GDM1 (cell line): ENCODE measurements around the gene ATXN7L2.

ENCODE experiments used
- DNase-seq: peaks from one replicate; lab custom pipeline; 2025; lab: John Stamatoyannopoulos, UW

The ATXN7L2 gene

DNA sequence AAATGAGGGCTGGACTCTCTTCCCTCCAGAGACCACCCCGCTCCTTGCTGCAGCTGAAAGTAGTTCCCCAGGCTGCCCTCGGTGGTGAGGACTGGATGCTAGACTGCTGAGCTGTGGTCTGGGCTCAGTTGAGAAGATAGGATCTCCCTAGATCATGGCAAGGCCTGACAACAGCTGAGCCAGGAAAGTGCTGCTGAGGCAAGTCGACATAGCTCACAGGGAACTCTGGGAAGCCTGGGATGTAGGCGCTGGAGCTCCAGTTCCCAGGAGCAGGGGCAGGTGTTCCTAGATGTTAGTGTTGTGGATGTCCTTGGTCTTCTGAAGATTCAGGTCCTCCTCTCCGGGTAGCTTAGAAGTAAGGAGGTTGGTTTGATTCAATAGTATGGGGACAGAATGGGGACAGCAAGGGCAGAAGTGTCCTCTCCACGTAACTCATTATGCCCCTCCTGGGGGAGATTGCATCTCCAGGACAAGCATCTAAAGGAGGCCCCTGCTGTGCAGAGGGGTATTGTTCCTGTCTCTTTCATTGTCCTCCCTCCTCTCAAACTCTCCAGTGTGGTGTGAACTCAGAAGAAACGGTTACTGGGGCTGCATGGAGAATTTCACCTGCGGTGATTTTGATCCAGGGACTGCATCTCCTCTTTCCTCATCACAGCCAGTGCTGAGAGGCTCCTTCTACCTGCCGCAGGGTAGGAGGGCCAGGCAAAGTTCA lies 13.9 kb downstream of the ATXN7L2 start:
- no peak for DNase-seq

DNA sequence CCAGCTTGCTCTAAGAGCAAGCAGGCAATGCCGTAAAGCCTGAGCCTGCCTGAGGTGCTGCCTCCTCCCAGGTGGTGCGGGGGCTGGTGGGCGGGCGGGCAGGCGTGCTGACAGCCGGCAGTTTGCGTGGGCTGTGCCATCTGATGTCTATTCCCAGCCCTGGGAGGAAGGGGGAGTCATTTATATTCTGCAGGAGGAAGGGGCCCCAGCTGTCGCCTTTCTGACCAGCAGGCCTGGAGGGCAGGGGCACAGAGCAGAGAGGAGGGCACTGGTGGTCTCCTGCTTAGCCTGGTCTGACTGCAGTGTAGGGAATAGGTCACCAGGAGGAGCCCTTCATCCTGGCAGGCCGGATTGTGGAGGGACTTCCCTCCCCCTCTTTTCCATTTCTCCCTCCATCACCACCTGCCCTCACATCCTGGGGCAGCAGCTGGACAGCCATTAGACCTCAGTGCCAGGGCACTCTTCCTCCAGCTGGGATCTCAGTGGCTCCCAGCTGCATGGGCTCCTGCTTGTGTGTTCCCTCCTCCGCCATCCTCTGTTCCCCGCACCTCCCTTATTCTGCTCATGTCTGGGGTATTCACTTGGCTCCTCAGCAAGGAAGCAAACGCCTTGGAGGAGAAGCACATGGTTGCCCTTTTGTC lies 14.6 kb downstream of the ATXN7L2 start:
- no peak for DNase-seq

DNA sequence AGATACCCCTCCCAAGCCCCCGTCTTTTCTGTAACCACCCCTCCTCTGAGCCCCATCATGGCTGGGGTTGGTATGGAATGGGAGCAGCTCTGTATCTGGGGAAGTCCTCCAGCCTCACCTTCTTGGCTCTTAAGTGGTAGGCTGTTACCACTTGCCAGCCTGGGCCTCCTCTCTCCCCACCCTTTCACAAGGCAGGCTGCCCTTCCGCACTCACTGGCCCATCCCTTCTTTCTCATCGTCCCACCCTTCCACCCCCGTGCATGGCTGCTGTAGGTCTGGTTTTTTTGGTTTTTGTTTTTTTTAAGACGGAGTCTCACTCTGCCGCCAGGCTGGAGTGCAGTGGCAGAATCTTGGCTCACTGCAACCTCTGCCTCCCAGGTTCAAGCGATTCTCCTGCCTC lies 15.4 kb downstream of the ATXN7L2 start:
- DNase-seq, result no peak

DNA sequence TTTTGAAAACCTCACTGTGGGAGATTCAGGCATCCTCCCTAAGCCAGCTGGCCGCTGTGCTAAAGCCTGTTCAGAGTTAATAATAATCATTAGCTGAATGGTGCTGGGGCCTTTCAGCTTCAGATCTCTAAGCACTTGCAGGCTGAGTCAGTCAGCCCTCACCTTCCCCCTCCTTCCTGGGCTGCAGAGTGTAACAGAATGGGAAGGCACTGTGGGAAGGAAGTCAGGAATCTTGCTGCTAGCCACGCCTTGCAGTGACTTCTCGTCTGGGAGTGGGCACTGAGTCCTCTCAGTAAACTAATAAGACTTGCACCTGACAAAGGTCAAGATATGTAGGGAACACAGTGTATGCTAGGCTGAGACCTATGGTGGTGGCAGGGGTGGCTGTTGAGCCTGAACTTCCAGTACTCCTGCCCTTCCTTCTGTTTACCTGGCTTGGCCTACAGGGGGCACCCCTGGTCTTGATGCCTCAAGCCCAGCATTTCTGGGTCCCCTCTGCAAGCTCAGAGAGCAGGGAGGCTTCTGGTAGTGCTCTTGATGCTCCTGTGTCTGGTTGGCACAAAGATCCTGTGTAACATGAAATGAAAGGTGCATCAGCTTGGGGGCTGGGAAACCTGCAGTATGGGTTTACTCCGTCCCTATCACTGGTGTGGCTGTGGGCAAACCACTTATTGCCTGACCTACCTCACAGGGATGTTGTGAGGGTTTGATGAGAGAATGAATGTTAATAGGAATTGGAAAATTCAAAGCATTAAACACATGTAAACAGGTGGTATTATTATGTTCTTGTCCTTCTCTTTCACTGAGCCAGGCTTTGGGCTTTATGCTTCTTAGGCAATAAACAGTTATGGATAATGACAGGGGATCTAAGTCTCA lies 16.2 kb downstream of the ATXN7L2 start:
- DNase-seq, result peak; percentile 41

DNA sequence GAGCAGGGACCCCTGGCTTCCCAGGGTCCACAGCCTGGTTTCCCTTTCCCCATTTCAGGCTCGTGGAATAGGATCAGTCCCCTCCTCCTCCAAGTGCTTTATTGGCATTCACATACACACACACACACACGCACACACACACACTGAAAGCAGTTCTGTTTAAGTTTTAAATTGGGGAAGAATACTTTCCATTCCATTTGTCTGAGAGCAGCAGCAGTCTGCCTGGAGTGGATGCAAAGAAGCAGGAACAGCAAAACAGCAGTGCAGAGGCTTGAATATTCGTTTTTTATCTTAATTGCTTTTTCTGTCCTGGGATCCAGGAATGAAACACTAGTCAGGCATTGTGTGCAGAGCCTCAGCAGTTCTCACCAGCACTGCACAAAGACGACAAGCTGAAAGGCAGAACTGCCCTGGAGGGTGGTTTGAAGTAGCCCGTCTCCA lies 17.3 kb downstream of the ATXN7L2 start:
- DNase-seq, result no peak

DNA sequence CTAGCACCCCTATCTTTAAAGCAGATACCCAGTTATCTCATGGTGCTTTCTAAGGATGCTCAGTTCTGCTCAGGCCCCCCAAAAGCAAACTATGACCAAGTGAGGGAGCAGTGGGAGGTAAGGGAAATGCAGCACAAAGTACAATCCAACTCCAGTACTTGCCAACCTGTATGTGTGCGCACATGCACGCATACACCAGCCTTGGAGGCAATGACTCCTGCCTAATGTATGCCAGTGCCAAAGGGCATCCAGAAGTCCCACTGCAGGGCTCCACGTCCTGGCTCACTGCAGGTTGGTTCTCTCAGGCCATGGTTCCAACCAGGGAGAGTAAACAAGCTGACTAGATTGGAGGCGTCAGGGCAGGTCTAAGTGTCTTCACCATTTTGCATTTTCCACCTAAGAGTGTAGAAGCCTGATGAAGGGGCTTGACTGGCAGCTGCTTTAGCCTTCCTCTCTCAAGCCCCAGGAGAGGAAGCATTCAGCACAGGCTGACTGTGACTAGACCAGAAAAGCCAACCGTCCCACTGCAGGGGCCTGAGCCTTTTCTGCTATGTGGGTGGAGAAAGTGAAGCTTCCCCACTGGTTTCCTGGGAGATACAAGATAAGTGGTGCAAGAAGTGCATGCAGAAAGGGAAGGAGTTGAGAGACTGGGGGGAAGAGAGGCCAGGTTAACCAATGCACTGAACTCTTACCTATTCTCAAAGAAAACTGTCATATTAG lies 18.1 kb downstream of the ATXN7L2 start:
- DNase-seq, result peak; percentile 33

DNA sequence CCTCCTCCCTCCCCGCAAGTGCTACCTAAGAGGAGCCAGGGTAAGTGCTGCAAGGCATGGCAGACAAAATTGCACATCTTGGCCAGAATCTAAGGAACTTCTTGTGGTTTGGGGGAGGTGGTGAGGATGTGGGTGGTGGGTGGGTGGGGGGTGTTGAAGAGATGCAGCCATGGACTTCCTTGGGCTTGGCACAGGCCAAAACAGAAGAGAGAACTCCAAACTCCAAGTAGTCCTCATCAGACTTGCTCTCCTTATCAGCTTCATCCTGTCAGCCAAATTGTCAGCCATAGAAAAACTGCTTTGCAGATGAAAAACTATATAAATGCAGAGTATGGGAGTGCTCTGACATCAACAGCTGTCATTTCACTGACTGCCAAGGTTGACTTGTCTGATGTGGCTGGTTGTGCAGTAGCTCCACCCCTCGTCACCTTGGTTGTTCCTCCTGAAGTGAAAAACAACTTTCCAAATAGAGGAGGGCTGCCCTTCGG lies 18.7 kb downstream of the ATXN7L2 start:
- no peak for DNase-seq

DNA sequence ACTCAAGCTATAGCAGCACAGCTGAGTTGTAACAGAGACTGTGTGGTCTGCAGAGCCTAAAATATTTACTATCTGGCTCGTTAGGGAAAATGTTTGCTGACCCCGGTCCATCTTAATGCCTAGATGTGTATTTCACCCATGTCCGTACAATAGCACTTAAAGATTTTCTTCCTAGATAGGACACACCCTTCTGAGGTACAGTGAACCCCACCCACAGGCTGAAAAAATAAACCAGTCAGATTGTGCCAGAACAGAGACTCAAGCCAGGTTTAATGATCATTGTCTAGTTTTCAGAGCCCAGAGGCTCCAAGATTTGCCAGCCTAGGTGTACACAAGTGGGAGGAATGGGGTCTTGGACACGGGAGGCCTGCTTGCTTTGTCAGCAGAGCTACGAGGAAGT lies 20.2 kb downstream of the ATXN7L2 start:
- DNase-seq, result no peak

DNA sequence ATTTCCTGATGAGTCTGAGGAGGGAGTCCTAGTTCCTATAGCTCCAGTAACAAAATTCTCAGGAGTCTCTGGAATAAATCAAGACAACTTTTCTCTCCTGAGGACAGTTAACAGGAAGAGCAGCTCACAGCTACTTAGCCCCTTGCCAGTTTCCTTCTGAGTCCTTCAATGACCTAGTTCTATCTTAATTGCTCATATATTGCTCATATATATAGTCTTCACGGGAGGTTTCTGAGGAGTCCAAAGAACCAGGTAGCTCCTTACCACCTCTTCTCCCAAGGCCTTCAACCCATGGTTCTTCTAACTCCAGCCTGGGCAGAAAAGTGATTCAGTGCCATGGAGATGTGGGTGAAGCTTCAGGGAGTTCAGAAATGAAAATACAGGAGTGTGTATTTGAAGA lies 21.3 kb downstream of the ATXN7L2 start:
- DNase-seq, result no peak

DNA sequence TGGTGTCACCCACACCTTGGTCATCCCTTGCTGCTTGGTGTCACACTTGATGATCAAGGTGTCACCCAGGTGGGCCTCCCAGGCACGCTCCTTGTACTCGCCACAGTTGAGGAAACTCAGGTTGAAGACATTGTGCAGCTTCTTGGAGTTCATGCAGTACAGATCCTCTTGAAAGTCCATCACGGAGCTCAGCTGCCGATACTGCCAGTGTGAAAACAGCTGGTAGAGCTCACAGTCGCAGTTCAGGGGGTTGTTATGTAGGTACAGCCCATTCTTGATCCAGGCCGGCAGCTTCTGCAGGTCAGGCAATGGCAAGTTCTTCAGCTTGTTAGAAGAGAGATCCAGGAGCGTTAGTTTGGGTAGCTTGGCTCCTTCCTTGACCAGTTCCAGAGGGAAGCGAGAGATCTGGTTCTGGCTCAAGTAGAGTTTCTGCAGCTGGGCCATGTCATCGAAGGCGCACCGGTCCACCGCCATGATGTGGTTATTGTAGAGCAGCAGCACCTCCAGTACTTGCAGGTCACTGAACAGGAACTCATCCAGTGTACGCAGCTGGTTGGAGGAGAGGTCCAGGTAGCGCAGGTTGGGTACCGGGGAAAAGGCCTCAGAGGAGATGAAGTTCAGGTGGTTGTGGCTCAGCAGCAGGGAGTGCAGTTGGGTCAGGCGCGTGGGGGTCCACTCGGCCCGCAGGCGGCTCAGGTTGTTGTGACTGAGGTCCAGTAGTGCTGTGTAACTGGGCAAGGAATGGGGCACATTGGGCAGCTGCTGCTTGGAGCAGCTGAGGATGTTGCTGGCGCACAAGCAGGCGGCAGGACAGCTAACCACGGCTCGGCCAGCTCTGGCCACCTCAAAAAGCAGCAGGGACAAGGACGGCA lies 24.5 kb downstream of the ATXN7L2 start:
- no peak for DNase-seq

DNA sequence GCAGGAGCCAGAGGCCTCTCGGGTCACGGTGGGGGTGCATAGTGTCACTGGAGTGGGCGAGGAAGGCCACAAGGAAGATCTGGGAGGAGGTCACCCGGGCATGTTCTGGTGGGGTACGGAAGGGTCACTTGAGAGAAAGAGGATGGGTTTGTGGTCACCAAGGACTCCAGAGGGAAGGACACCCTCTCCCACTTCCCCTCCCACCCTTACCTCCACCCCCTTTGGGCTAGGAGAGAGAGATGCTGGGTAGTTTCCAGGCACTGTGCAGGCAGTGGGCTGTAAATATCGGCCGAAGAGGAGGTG lies 25.1 kb downstream of the ATXN7L2 start:
- no peak for DNase-seq

DNA sequence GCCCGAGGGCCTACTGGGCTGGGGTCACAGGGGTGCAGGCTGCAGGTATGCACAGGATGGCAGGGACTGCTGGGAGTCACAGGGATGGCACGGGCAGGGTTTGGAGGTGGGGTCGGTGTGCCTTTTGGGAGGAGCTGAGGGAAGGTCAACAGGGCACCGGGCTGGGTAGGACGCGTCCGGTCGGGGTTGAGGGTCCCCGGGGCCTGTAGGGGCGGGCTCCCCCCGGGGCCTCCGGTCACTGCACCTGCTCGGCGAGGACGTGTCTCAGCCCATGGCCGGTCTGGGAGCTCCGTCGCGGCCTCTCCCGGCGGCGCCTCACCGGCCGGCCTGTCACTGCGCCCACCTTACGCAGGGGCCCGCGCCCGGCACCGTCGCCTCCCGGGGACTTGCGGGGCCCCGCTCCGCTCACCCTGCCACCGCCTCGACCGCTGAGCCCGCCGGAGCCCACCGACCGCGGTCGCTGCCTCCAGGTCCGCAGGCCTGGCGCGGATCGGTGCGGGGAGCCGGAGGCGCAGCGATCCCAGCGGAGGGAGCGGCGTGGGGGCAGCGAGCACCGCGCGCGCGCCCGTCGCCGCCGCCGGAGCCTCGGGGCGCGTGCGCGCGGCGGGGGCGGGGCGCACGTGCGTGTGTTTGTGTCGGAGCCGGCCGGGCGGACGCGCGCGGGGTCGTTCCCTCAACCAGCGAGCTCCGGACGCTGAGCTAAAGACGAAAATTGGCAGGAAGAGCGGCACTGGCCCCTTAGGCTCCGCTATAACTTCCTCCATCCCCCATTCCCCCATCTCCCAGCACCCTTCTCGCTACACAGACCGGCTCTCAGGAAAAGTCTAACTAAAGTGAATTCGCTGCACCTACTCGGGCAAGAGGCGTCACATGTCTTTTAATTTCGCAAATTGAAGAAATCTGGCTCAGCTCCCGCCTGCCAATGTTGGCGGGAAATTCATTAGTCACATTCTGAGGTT lies 25.8 kb downstream of the ATXN7L2 start, which contains the start of gene AMIGO1:
Gene AMIGO1 (minus strand): TSS at position 552 of the 959 bp plus-strand sequence. CDS start 815 bp downstream, outside the sequence.
- DNase-seq, result no peak

DNA sequence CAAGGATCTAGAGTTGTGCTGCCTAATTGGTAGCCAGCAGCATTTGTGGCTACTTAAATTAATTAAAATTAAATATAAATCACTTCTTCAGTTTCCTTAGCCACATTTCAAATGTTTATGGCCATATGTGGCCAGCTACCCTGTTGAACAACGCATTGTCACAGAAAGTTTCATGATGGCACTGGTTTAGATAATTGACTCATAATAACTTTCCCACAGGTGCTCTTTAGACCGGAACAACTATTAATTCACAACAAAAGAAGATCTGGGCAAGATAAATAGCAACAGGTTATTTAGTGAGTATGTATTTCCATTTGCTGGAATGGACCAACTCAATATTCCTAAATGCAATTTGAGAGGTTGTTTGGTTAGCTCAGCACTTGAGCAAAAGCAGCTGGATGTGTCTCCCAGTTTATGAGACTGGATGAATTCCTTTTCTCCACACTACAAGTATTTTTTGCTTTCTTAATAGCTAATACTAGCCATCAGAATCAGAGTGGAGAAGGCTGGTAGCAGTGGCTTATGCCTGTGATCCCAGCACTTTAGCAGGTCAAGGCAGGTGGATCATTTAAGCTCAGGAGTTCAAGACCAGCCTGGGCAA lies 29.5 kb downstream of the ATXN7L2 start:
- DNase-seq, result no peak

DNA sequence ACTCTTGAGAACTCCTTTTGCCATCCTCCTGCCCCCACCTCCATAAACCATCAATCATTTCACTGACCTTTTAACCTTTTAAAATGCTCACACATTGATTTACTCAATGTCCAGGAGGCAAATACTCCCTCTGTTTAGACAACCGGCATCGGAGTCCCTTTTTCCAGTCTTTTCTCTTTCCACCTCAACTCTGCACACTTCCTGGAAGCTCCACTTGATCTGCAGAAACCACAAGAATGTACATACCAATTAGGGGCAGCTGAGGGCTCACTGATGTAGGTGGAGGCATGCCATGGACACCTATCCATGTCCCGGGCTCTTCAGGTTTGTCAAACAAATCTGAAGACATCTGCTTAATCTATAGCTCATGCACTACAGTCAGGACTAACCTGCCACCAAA lies 31.1 kb downstream of the ATXN7L2 start:
- DNase-seq, result no peak

DNA sequence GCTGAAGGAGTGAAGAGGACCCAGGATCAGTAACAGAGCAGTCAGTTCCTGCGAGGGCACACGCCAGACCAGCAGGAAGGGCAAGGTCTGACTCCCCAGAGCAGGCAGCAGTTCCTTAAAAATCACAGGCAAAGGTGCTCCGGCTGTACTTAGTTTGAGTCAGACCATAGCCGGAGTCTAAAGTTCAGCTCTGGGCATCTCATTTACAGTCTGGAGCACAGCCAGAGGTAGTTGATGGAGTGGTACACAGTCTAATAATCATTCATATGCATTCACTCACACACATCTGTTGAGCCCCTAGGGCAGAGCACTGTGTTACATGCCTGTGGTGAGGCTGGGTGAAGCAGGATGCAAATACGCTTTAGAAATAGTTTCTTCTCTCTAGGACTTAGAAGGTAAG lies 33.2 kb downstream of the ATXN7L2 start:
- DNase-seq, result no peak

DNA sequence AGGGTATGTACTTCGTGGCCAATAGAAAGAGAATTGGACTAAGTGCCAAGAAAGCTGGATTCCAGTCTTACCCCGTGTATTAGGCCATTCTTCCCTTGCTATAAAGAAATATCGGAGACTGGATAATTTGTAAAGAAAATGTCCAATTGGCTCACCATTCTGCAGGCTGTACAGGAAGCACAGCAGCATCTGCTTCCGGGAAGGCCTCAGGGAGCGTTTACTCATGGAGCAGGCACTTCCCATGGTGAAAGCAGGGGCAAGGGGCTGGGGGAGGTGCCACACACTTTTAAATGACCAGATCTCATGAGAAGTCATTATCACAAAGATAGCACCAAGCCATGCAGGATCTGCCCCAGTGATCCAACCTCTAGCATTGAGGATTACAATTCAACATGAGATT lies 33.6 kb downstream of the ATXN7L2 start:
- no peak for DNase-seq

DNA sequence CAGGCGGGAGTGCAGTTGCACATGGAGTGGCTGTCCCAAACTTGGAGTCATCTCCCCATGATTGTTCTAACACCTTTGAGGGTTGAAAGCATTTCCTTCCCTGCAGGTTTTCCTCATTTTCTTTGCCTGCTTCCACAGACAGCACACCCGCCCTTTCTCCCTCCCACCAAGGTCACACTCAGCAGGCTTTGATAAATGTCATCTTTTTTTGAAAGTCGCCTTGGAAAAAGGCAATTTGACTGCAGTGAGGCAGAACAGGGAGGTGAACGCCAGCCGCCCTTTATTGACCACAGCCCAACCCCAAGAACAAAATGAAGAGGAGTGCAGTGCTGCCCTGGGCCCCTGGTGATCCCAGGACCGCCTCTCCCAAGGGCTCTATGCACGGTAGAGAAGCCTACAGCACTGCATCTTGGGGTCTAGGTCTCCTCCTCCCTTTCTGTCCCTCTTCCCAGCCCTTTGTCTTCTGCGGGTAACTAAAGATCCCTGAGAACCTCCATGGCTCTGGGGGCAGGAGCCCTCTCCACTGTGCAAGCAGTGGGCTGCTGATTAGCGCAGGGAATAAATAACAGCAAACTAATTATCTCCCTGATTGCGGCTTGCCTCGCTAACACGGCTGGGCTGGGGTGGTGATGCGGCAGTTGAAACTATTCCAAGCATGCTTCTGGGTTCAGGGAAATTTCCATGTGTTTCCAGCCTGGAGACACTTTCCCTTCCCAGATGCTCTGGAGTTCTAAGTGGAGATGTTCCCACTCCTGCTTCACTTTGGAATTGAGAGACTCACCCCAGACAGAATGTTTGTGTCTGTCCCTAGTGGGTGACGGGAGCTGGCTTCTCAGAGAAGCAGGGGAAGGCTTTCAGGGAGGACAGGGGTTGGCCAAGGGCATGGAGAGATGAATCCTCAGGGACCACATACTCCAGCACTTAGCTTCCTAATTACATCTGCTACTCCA lies 37.6 kb downstream of the ATXN7L2 start:
- no peak for DNase-seq

DNA sequence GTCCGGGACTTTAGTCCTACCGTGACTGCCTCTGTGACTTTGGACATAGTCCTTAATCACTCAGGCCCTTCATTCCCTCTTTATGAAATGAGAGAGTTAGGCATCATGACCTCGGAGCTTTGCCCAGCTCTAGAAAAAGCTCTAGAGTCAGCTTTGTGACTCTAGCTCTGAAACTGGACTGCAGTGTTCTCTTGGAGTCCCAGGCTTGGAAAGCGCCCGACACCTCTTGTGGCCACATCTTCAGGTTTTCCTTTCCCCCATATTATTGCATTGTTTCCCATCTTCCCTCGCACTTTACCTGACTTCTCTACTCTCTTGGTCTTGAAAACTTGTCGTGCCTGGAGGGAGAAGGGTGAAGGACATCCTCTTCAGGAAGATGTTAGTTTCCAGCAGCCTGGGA lies 38.3 kb downstream of the ATXN7L2 start:
- no peak for DNase-seq
